COLO668 (cell line): ENCODE data around the gene RAD51B.

ENCODE experiments used
- DNase-seq: peaks from one replicate; lab custom pipeline; 2025; ENCODE audit not compliant: unreplicated experiment; lab: John Stamatoyannopoulos, UW

RAD51B gene

GRCh38 chr14:68343534-68344118, 524.0 kb downstream of the RAD51B start:
- no peak for DNase-seq

DNA sequence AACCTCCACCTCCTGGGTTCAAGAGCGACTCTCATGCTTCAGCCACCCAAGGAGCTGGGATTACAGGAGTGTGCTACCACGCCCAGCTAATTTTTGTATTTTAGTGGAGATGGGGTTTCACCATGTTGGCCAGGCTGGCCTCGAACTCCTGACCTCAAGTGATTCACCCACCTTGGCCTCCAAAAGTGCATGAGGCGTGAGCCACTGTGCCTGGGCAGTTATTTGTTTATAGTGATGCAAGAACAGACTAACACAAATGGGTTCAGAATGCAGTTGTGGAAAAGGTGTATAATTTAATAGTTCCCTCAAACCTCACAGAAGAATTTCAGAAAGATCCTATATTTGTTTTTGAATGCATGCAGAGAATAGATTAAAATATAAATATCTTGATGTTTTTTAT, 526.2 kb downstream of the RAD51B start:
- no peak for DNase-seq

DNA sequence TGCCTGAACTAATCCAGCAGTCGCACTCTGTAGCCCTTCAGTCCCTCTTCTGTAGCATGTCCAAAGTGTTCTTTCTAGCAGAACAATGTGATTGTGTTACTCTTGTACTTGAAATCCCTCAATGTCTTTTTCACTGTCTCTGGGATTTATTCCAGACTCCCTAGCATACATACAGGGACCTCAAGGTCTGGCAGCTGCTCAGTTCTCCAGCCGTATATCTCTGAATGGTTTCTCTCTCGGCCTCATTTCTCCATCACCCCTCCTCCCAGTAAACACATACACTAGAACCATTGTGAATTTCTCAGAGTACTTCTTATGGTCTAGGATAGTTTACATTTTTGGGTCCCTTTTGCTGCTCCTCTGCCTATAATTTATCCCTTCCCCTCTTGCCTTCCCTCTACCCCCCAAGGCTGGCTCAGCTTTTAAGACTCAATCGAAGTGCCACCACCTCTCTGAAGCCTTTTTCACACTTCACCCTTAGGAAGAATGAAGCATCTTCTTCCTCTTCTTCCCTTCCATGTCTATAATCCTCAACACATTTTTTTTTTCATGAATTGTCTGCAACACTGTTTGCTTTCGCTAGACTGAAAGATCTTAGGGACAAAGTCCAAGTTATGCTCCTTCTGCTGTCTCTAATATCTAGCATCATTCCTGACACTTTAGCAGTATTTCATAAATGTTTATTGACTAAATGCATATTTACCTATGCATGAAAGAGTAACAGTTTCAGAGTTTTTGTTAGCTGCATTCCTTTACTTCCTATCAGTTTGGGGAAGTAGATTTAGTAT, 527.2 kb downstream of the RAD51B start:
- no peak for DNase-seq

- peak; percentile 43 for DNase-seq
Measured at GRCh38 chr14:68349900-68350629, 530.5 kb downstream of the RAD51B start.

- DNase-seq: no peak
Measured at GRCh38 chr14:68355415-68355814, 535.8 kb downstream of the RAD51B start.

DNA sequence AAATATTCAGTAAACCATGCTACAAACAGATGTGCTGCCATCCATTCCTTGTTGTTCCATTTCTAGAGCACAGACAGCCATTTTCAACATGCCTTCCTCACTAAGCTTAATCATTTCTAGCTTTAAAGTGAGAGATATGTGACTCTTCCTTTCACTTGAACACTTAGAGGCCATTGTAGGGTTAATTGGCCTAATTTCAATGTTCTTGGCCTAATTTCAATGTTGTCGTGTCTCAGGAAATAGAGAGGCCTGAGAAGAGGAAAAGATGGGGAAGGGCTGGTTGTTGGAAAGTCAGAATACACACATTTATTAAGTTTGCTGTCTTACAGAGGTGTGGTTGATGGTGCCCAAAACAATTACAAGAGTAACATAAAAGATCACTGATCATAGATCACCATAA, 538.2 kb downstream of the RAD51B start:
- no peak for DNase-seq

GRCh38 chr14:68358500-68358899, 538.9 kb downstream of the RAD51B start:
- DNase-seq: no peak

- DNase-seq: no peak
Measured at GRCh38 chr14:68359022-68359836, 539.6 kb downstream of the RAD51B start.

- no peak for DNase-seq
Measured at GRCh38 chr14:68359837-68360552, 540.4 kb downstream of the RAD51B start.

- no peak for DNase-seq
Measured at GRCh38 chr14:68361231-68361630, 541.7 kb downstream of the RAD51B start.

- DNase-seq: no peak
Measured at GRCh38 chr14:68362846-68363245, 543.3 kb downstream of the RAD51B start.

DNA sequence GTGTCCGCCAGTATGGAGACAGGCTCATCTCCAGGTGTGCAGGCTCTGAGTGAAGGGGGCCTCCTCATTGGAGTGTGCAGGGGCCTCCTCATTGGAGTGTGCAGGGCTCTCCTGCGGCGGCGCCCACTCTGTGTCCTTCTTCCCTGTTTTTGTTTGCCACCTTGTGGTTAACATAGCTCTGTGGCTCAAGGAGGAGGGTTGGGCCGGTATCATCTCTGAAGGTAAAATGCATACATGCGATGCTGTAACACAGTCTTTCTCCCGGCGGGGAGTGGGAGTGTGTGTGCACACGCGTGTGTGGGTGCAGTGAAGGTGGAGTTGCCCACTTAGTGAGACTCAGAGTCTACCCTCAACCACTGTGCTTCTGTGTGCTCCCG, 543.9 kb downstream of the RAD51B start:
- no peak for DNase-seq

DNA sequence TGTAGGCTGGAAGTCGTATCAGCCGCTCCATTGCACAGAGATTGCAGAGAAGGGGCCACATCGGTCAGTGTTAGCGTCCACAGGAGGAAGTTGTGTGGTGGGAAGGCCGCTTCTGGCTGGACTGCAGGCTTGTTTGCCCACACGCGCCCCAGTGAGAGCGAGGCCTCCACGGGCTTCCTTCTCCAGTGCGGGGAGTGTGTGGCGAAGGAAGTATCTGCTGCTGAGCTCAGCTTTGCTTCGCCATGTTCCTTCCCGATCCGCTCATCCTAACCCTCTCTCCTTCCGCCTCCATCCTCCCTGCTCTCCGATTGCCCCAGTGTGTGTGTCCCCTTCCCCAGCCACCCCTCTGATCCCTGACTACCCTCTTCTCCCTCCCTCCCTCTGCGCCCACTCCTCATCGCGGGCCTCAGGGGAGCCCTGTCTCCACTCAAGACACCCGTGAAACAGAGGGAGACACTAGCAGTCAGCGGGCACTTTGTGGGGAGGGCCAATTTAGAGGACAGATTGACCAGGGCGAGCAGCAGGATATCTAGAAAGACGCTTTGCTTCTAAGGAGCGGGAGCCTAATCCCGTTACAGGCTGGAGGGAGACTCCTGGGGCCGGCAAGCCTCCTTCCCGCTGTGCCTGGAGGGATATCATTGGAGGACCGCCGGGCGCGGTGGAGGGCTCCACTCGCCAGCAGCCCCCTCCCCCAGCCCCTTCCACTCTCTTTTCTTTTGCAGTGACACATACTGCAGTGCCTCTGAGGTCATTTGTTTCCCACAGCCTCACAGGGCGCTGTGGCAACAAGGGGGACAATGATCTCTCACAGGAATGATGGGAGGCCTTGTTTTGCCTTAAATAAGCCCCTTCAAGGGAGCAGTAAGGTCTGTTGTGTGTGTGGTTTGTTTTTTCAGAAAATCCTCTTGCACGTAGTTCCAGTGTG, 544.5 kb downstream of the RAD51B start:
- DNase-seq: no peak

GRCh38 chr14:68364792-68365192, 545.2 kb downstream of the RAD51B start:
- no peak for DNase-seq

DNA sequence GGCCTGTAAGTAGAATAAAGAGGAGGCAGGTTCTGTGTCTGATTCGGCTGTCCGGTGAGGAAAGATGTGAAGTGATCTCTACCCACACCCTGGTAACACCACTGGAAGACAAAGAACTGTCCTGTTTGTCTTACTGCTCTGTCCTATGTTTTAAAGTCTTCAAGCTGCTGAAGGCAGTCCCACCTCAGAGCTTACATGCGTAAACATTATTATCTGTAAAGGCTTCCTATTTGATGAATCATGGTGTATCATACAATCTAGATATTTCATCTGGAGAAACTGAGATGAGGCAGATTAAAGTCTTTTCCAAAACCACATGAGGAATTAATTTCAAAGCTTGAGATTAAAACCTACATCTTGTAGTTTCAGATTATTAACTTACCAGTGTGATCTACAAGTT, 545.6 kb downstream of the RAD51B start:
- DNase-seq: no peak

- DNase-seq: no peak
Measured at GRCh38 chr14:68366656-68367055, 547.1 kb downstream of the RAD51B start.

DNA sequence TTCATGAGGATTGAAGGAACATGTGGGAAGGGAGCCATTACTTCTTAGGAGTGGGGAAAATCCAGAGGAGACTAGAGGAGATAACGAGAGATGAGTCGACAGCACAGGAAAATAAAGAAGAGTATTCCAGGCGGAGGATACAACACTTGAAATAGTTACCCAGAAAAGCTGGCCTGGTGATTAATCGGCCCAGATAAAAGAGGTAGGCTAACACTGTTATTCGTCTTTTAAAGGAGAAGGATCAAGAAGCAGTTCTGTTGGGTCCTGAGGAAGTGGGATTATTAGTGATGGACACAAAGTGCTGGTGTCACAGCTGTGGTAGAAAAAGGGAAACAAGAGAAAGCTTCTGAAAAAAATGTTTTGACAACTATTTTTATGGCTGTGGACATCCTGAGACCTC, 548.0 kb downstream of the RAD51B start:
- DNase-seq: no peak

DNA sequence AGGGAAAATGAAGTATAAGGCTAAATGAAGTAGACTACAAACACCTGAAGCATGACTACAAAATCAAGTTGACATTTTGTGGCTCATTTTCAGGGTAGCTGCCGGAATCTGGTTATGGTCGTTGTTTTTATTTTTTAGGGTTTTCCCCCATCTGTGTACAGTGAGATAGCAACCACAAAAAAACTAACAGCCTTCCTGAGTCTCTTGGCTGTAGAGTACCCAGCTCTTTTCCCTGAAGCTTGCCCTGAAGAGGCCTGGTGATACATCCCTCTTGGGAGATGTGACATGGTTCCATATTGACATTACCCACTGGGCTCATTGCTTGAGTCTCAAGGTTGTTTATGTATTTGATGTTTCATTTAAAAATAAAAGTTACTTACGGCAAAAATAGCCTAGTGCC, 549.3 kb downstream of the RAD51B start:
- DNase-seq: no peak

DNA sequence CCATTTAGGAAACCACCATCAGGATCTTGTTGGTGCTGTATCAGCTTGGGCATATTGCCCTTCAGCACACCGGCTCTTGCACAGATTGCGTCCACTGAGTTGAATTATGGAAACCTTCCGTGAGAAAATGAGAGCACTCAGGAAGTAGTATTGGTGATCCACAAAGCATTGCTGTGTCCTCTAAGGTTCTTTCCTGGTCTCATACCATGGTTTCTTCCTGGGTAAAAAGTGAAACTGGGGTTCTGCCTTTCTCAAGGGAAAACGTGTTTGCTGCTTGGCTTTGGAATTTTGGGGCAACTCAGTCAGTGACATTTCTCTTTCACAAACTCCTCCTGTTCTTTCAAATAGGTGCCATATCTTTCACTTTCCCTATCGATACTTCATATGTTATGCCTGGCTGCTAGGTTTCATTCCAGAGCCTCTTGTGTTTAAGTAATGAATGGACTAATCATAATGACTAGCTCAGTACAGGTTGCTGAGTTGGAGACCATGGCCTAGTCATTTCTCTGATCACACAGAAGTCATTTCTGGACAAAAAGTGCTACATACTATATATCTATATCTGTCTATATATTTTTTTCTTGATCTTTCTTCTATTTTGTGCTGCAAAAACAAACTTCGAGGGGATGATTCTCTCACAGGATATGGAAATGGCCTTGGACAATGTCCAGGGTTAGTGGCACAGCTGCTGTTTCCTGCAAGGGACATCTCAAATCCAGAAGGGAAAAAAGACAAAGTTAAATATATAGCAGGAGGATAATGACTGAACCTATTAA, 549.9 kb downstream of the RAD51B start:
- no peak for DNase-seq
